Measurements from ENCODE around the gene PRKCD.

Gene PRKCD

DNA sequence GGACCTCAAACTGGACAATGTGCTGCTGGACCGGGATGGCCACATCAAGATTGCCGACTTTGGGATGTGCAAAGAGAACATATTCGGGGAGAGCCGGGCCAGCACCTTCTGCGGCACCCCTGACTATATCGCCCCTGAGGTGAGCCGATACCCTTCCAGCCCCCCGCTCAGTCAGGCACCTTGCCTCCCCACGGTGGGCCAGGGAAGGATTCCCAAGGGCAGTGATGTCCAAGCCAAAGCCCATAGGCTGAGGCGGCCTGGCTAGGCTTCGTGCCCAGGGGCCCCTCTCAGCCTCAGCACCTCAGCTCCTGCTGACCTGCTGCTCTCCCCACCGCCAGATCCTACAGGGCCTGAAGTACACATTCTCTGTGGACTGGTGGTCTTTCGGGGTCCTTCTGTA is 27.7 kb downstream of the PRKCD start:
- no peak overlapping the region for H3K4me3 ChIP-seq (ENCODE audit: low read length in 2 of 2)
- H3K36me3 ChIP-seq (ENCODE audit: control insufficient read depth in 2 of 2, insufficient read depth in 2 of 2, low read length in 2 of 2): peaks cover 65 to 77% of the 10 kb centered on the region in 2 donors
- peaks cover 8 to 9% of the 10 kb centered on the region in 2 donors for H3K4me1 ChIP-seq (ENCODE audit: control insufficient read depth in 2 of 2, insufficient read depth in 2 of 2, low read length in 2 of 2)
- no peak overlapping the region for H3K27ac ChIP-seq (ENCODE audit: low read depth in 2 of 2, low read length in 2 of 2)
- no peaks in the 10 kb centered on the region for H3K9me3 ChIP-seq (ENCODE audit: control insufficient read depth in 2 of 2, low read length in 2 of 2)
- H3K9ac ChIP-seq (ENCODE audit: low read depth in 1 of 2, low read length in 2 of 2): no peak overlapping the region
- H3K27me3 ChIP-seq (ENCODE audit: control insufficient read depth in 2 of 2, insufficient read depth in 2 of 2, low read length in 2 of 2): no peaks in the 10 kb centered on the region

DNA sequence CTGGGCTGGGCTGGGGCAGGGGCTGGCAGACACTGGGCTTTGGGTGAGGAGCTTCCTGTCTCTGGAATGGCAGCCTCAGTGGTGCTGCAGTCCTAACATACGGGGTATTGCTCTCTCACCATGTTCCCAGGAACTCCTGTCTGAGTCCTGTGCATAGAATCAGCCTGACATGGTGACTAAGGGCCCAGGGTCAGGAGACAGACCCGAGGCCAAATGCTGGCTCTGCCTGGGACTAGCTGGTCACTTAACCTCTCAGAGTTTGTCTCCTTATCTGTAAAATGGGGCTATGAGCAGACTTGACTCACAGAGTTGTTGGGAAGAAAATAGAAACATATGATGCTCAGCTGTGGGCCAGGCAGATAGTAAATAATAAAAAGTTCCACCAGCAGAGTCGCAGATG is 28.3 kb downstream of the PRKCD start:
- H3K27ac ChIP-seq (ENCODE audit: low read depth in 2 of 2, low read length in 2 of 2): no peak overlapping the region
- H3K9me3 ChIP-seq (ENCODE audit: control insufficient read depth in 2 of 2, low read length in 2 of 2): no peaks in the 10 kb centered on the region
- no peak overlapping the region for H3K9ac ChIP-seq (ENCODE audit: low read depth in 1 of 2, low read length in 2 of 2)
- no peaks in the 10 kb centered on the region for H3K27me3 ChIP-seq (ENCODE audit: control insufficient read depth in 2 of 2, insufficient read depth in 2 of 2, low read length in 2 of 2)
- H3K4me3 ChIP-seq (ENCODE audit: low read length in 2 of 2): no peak overlapping the region
- peaks cover 8 to 13% of the 10 kb centered on the region in 2 donors for H3K4me1 ChIP-seq (ENCODE audit: control insufficient read depth in 2 of 2, insufficient read depth in 2 of 2, low read length in 2 of 2)
- H3K36me3 ChIP-seq (ENCODE audit: control insufficient read depth in 2 of 2, insufficient read depth in 2 of 2, low read length in 2 of 2): peaks cover 64 to 79% of the 10 kb centered on the region in 2 donors

DNA sequence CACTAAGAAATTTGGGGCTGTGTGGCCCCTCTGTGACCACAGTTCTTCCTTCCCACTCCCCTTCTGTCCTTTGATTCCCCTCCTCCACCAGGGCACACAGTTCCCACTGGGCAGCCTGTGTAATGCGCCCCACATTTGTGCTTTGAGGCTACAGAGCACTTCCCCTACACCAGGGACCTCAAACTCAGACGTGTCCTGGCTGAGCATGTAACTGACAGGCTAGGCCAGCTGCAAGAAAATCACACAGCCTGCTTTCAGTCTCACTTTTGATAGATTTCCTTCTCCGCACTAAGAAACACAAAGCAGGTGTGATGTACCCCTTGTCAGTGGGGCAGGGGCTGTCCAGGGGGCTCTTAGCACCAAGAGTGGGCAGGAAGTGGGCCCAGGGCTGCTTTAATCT is 29.6 kb downstream of the PRKCD start:
- Histone ChIP-seq H3K4me1 (ENCODE audit: control insufficient read depth in 2 of 2, insufficient read depth in 2 of 2, low read length in 2 of 2) (peaks cover 9 to 13% of the 10 kb centered on the region in 2 donors), H3K27ac (ENCODE audit: low read depth in 2 of 2, low read length in 2 of 2) (peak overlapping the region in 1 of 2 donors; percentile 29), H3K36me3 (ENCODE audit: control insufficient read depth in 2 of 2, insufficient read depth in 2 of 2, low read length in 2 of 2) (peaks cover 54 to 70% of the 10 kb centered on the region in 2 donors), H3K9ac (ENCODE audit: low read depth in 1 of 2, low read length in 2 of 2) (no peak overlapping the region), H3K9me3 (ENCODE audit: control insufficient read depth in 2 of 2, low read length in 2 of 2) (no peaks in the 10 kb centered on the region), H3K4me3 (ENCODE audit: low read length in 2 of 2) (no peak overlapping the region), H3K27me3 (ENCODE audit: control insufficient read depth in 2 of 2, insufficient read depth in 2 of 2, low read length in 2 of 2) (no peaks in the 10 kb centered on the region)

DNA sequence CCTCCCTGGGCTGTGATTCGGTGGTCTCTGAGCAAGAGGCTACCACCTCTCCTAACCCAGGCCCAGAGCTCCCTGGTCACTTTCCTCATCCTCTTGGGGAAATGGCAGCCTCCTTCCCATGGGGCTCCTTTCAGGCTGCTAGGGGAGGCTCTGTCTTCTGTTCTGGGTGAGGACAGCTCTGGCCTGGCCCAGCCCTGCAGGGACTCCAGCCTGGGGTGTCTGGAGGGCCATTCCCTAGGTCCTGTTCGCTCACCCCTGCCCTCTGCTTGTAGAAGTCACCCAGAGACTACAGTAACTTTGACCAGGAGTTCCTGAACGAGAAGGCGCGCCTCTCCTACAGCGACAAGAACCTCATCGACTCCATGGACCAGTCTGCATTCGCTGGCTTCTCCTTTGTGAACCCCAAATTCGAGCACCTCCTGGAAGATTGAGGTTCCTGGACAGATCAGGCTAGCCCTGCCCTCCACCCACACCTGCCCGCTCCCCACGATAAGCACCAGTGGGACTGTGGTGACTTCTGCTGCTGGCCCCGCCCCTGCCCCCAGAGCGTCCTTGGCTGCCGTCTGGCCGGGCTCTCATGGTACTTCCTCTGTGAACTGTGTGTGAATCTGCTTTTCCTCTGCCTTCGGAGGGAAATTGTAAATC is 30.9 kb downstream of the PRKCD start:
- Histone ChIP-seq H3K4me3 (ENCODE audit: low read length in 2 of 2) (no peak overlapping the region), H3K27ac (ENCODE audit: low read depth in 2 of 2, low read length in 2 of 2) (peak overlapping the region in 1 of 2 donors; percentile 75), H3K9ac (ENCODE audit: low read depth in 1 of 2, low read length in 2 of 2) (no peak overlapping the region), H3K9me3 (ENCODE audit: control insufficient read depth in 2 of 2, low read length in 2 of 2) (no peaks in the 10 kb centered on the region), H3K36me3 (ENCODE audit: control insufficient read depth in 2 of 2, insufficient read depth in 2 of 2, low read length in 2 of 2) (peaks cover 41 to 57% of the 10 kb centered on the region in 2 donors), H3K27me3 (ENCODE audit: control insufficient read depth in 2 of 2, insufficient read depth in 2 of 2, low read length in 2 of 2) (no peaks in the 10 kb centered on the region), H3K4me1 (ENCODE audit: control insufficient read depth in 2 of 2, insufficient read depth in 2 of 2, low read length in 2 of 2) (peaks cover 11 to 13% of the 10 kb centered on the region in 2 donors)

DNA sequence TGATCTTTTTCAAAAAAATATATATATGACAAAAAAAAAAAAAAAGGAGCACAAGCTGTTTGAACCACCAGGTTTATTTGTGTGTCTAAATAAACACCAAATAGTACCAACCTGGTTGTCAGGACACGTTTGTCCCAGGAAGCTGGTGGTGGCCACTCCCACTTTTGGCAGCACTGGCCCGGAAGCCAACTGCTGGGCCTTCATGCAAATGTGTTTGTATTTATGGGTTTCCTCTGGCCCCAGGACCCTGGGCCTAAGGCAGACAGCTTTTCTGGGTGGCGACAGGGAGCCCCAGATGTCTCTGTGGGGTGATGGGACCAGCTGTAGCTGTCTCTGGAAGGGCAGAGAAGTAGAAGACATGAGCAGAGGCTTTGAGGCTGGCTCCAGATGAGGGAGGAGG is 31.6 kb downstream of the PRKCD start:
- Histone ChIP-seq H3K9me3 (ENCODE audit: control insufficient read depth in 2 of 2, low read length in 2 of 2) (no peaks in the 10 kb centered on the region), H3K36me3 (ENCODE audit: control insufficient read depth in 2 of 2, insufficient read depth in 2 of 2, low read length in 2 of 2) (peaks cover 38 to 51% of the 10 kb centered on the region in 2 donors)

DNA sequence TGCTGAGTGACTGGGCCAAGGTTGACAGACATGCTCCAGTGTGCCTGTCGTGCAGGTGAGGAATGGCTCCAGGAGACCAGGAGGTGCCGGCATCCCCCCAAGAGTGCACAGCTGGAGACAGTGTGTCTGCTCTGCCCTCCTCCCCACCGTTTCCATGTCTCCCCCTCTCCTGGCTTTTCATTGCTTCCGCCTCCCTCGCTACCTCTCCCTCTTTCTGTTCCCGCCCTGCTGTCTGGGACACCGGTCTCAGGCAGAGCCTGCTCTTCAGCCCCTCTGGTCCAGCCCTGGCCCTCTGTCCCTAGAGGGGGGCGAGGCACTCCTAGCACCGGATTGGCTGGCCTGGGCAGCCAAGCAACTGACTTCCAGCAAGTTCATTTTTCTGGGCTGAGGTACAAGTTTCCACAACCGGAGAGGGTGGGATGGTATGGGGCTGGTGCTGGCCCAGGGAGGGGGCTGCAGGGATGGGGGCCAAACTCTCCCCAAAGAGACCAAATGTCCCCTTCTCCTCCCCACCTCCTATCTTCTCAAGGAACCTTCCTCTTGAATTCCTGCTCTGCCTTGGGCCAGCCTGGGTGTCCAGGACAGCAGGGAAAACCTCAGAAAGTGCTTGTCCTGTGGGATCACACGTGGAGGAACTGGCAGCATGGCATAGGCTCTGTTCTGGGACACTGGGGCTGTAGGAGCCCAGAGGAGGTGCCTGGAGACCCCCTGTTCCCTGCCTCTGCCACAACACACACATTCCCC is 32.6 kb downstream of the PRKCD start:
- H3K27ac ChIP-seq (ENCODE audit: low read depth in 2 of 2, low read length in 2 of 2): no peak overlapping the region
- H3K4me3 ChIP-seq (ENCODE audit: low read length in 2 of 2): no peak overlapping the region
- no peaks in the 10 kb centered on the region for H3K9me3 ChIP-seq (ENCODE audit: control insufficient read depth in 2 of 2, low read length in 2 of 2)
- no peaks in the 10 kb centered on the region for H3K27me3 ChIP-seq (ENCODE audit: control insufficient read depth in 2 of 2, insufficient read depth in 2 of 2, low read length in 2 of 2)
- no peak overlapping the region for H3K9ac ChIP-seq (ENCODE audit: low read depth in 1 of 2, low read length in 2 of 2)
- H3K36me3 ChIP-seq (ENCODE audit: control insufficient read depth in 2 of 2, insufficient read depth in 2 of 2, low read length in 2 of 2): peaks cover 34 to 44% of the 10 kb centered on the region in 2 donors
- H3K4me1 ChIP-seq (ENCODE audit: control insufficient read depth in 2 of 2, insufficient read depth in 2 of 2, low read length in 2 of 2): peaks cover 3 to 10% of the 10 kb centered on the region in 2 donors

More for the DNA sequence above, 31.6 kb downstream of the PRKCD start:
- peaks cover 8 to 13% of the 10 kb centered on the region in 2 donors for H3K4me1 ChIP-seq (ENCODE audit: control insufficient read depth in 2 of 2, insufficient read depth in 2 of 2, low read length in 2 of 2)
- no peak overlapping the region for H3K9ac ChIP-seq (ENCODE audit: low read depth in 1 of 2, low read length in 2 of 2)
- no peaks in the 10 kb centered on the region for H3K27me3 ChIP-seq (ENCODE audit: control insufficient read depth in 2 of 2, insufficient read depth in 2 of 2, low read length in 2 of 2)
- no peak overlapping the region for H3K27ac ChIP-seq (ENCODE audit: low read depth in 2 of 2, low read length in 2 of 2)
- H3K4me3 ChIP-seq (ENCODE audit: low read length in 2 of 2): no peak overlapping the region

DNA sequence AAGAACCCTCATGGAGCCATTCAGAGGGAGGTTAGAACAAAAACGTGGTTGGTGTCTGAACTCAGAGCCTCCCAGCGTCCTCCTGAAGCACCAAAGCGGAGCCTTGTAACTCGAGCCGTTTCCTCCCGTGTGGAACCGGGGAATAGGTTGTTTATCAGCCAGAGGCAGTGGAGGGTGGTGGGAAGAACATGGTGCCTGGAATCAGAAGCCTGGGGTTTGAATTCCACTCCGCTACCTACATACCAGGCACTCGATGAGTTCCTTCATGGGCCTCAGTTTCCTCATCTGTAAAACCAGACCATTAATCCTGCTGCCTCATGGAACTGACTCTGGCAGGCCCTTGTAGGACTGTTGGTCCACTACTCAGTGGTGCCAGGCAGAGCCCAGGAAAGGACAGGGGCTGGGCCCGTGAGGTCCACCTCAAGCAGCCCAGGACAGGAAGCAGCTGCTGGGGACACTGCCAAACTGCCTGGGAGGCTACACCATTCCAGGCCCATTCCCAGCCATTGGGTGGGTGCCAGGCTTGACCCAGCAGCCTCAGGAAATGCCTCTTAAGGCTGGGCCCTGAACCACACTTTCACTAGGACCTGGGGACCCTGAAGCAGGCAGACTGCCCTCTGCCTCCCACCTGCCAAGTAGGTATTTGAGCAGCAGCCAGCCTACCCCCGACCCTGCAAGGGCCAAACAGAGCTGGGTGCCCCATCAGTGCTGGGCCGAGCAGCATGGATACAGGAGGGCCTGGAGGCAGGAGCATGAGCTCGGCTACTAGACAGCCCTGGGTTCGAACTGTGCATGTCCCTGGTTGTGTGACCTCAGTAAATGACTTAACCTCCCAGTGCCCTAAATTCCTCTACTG is 33.4 kb downstream of the PRKCD start:
- Histone ChIP-seq H3K27ac (ENCODE audit: low read depth in 2 of 2, low read length in 2 of 2) (no peak overlapping the region), H3K36me3 (ENCODE audit: control insufficient read depth in 2 of 2, insufficient read depth in 2 of 2, low read length in 2 of 2) (peaks cover 27 to 36% of the 10 kb centered on the region in 2 donors), H3K4me3 (ENCODE audit: low read length in 2 of 2) (no peak overlapping the region), H3K27me3 (ENCODE audit: control insufficient read depth in 2 of 2, insufficient read depth in 2 of 2, low read length in 2 of 2) (no peaks in the 10 kb centered on the region), H3K4me1 (ENCODE audit: control insufficient read depth in 2 of 2, insufficient read depth in 2 of 2, low read length in 2 of 2) (peaks cover 3 to 7% of the 10 kb centered on the region in 2 donors), H3K9ac (ENCODE audit: low read depth in 1 of 2, low read length in 2 of 2) (no peak overlapping the region), H3K9me3 (ENCODE audit: control insufficient read depth in 2 of 2, low read length in 2 of 2) (no peaks in the 10 kb centered on the region)

DNA sequence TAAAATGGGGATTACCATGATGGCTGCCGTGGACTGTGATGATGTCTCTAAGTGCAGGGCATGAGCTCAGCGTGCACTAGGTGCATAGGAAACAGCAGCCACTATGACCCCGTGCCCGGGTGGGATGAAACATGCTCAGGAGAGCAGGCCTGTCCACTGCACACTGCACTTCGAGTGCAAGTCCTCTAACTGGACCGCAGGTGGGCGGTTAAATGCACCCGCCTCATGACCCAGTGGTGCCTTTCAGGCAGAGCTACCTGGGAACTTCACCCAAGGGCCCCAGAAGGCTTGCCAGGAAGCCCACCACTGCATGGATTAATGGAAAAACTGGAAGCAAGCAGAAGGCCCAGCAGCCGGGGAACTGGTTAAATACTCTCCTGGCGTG is 34.0 kb downstream of the PRKCD start:
- Histone ChIP-seq H3K4me1 (ENCODE audit: control insufficient read depth in 2 of 2, insufficient read depth in 2 of 2, low read length in 2 of 2) (peaks cover 3 to 7% of the 10 kb centered on the region in 2 donors), H3K4me3 (ENCODE audit: low read length in 2 of 2) (no peak overlapping the region), H3K36me3 (ENCODE audit: control insufficient read depth in 2 of 2, insufficient read depth in 2 of 2, low read length in 2 of 2) (peaks cover 21 to 30% of the 10 kb centered on the region in 2 donors), H3K9me3 (ENCODE audit: control insufficient read depth in 2 of 2, low read length in 2 of 2) (no peaks in the 10 kb centered on the region), H3K27ac (ENCODE audit: low read depth in 2 of 2, low read length in 2 of 2) (no peak overlapping the region), H3K27me3 (ENCODE audit: control insufficient read depth in 2 of 2, insufficient read depth in 2 of 2, low read length in 2 of 2) (no peaks in the 10 kb centered on the region), H3K9ac (ENCODE audit: low read depth in 1 of 2, low read length in 2 of 2) (no peak overlapping the region)

DNA sequence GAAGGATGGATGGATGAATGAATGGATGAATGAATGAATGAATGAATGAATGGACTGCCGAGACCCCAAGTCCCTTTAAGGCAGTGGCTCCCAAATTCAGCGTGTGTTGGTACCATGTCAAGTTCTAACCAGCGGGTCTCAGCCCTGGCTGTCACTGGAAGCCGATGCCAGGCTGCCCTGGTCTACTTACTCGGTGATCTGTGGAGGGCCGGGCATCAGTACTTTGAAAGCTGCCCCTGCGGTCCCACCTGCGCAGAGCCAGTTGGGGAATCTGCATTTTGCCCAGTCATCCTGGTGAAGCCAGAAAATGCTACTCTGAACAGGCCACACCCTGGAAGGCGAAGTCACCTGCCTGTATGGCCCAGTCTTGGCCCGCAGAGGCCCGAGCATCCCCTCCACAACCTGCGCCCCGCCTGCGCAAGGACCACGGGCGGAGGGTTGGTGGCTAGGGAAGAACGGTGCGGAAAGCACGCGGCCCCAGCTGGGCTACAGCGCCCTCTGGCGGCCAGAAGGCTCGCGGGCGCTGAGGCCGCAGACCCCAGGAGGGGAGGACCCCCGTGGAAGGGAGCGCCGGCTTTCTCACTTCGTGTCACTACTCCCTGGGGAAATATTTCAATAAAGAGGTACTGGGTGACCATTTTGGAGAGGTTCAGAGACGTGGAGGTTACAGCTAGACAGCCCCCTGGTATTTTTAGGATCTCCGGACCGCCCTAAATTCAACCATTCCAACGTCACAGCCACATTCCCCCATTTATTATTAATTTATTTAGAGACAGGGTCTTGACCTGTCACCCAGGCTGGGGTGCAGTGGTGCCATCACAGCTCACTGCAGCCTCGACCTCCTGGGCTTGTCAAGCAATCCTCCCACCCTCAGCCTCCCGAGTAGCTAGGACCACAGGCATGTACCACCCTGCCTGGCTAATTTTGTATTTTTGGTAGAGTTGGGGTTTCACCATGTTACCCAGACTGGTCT is 34.9 kb downstream of the PRKCD start:
- Histone ChIP-seq H3K27ac (ENCODE audit: low read depth in 2 of 2, low read length in 2 of 2) (no peak overlapping the region), H3K4me1 (ENCODE audit: control insufficient read depth in 2 of 2, insufficient read depth in 2 of 2, low read length in 2 of 2) (peaks cover 3 to 7% of the 10 kb centered on the region in 2 donors), H3K9ac (ENCODE audit: low read depth in 1 of 2, low read length in 2 of 2) (no peak overlapping the region), H3K36me3 (ENCODE audit: control insufficient read depth in 2 of 2, insufficient read depth in 2 of 2, low read length in 2 of 2) (peaks cover 13 to 22% of the 10 kb centered on the region in 2 donors), H3K9me3 (ENCODE audit: control insufficient read depth in 2 of 2, low read length in 2 of 2) (no peaks in the 10 kb centered on the region), H3K4me3 (ENCODE audit: low read length in 2 of 2) (no peak overlapping the region), H3K27me3 (ENCODE audit: control insufficient read depth in 2 of 2, insufficient read depth in 2 of 2, low read length in 2 of 2) (no peaks in the 10 kb centered on the region)

All from mucosa of rectum (tissue), 2 donors.